NCI-H2196 treated with DMSO at 0.1 percent for 48 hours (cell line): ENCODE data around the gene ZNF212.

Experiments used
- DNase-seq: peaks from one replicate; lab custom pipeline; 2025; ENCODE audit not compliant: unreplicated experiment; lab: John Stamatoyannopoulos, UW

The ZNF212 gene

GRCh38 chr7:149239345-149240143 is at the start of gene ZNF212:
ZNF212 (plus strand) TSS chr7:149239651; CDS start chr7:149239779, 128 bp downstream.
- DNase-seq: peak; percentile 80

- DNase-seq: no peak
Observed at GRCh38 chr7:149191851-149192250, 47.6 kb upstream of the ZNF212 start.

- DNase-seq: no peak
Observed at GRCh38 chr7:149194799-149195179, 44.7 kb upstream of the ZNF212 start.

- DNase-seq: peak; percentile 85
Observed at GRCh38 chr7:149195180-149196150, 44.0 kb upstream of the ZNF212 start, which contains the start of gene ZNF282. ZNF282 (plus strand) TSS chr7:149195546; CDS start chr7:149195590, 44 bp downstream.

GRCh38 chr7:149196151-149196704 is 43.2 kb upstream of the ZNF212 start:
- no peak for DNase-seq

GRCh38 chr7:149196705-149197171 is 42.7 kb upstream of the ZNF212 start:
- DNase-seq: no peak

- no peak for DNase-seq
Observed at GRCh38 chr7:149197675-149198074, 41.8 kb upstream of the ZNF212 start.

GRCh38 chr7:149198161-149198816 is 41.2 kb upstream of the ZNF212 start:
- DNase-seq: no peak

GRCh38 chr7:149199234-149199995 is 40.0 kb upstream of the ZNF212 start:
- no peak for DNase-seq

GRCh38 chr7:149202831-149203231 is 36.6 kb upstream of the ZNF212 start:
- no peak for DNase-seq

- no peak for DNase-seq
Observed at GRCh38 chr7:149205690-149206381, 33.6 kb upstream of the ZNF212 start.

- no peak for DNase-seq
Observed at GRCh38 chr7:149207324-149208035, 32.0 kb upstream of the ZNF212 start.

GRCh38 chr7:149209518-149210269 is 29.8 kb upstream of the ZNF212 start:
- DNase-seq: peak; percentile 28

GRCh38 chr7:149210551-149210950 is 28.9 kb upstream of the ZNF212 start:
- no peak for DNase-seq

- no peak for DNase-seq
Observed at GRCh38 chr7:149214020-149214720, 25.3 kb upstream of the ZNF212 start.

GRCh38 chr7:149216402-149216801 is 23.0 kb upstream of the ZNF212 start:
- no peak for DNase-seq

GRCh38 chr7:149217570-149217969 is 21.9 kb upstream of the ZNF212 start:
- DNase-seq: no peak
